Fibroblast of skin of scalp (primary cell): ENCODE results near the gene USP48.

Experiments
- DNase-seq: peaks from one replicate; pipeline ENCODE4 v3.0.0-alpha.2; 2013

The USP48 gene

GRCh38 chr1:21668232-21668950 lies 114.6 kb downstream of the USP48 start:
- DNase-seq: no peak

DNA sequence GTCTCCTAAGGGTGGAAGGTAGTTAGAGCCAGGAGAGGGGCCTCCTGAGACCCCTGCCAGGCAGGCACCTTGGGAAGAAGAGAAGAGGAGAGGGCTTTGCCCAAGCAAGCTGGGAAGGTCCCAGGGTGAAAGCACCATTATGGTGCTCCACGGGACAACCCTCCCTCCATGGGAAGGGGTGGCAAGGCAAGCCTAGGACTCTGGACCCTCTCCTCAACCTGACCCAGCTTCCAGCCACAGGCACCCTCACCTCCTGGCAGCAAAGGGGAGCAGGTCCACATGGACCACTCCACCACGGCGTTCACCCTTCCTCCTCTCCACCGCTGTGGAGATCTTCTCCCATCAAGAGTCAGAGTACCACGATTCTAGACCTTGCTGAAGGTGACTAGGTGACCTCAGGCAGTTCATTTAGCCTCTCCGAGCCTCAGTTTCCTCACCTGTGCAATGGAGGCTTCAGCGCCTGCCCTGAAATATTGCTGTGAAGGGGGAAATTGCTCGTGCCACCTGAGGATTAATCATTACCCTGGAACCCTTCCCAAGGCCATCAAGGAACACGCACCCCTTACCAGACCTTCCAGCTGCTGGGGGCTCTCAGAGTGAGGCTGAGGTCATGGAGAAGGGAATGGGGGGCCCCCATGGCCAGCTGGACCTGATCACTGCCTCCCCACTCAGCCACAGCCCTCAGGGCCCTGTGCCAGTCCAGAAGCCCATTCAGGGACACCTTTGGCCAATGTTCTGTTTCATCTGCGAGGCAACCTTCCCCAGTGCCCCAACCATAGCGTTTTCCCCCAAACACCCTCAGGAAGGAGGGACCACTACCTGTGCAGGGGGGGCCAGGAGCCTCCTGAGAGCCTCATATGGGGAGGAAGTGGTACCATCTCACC lies 115.4 kb downstream of the USP48 start:
- no peak for DNase-seq

DNA sequence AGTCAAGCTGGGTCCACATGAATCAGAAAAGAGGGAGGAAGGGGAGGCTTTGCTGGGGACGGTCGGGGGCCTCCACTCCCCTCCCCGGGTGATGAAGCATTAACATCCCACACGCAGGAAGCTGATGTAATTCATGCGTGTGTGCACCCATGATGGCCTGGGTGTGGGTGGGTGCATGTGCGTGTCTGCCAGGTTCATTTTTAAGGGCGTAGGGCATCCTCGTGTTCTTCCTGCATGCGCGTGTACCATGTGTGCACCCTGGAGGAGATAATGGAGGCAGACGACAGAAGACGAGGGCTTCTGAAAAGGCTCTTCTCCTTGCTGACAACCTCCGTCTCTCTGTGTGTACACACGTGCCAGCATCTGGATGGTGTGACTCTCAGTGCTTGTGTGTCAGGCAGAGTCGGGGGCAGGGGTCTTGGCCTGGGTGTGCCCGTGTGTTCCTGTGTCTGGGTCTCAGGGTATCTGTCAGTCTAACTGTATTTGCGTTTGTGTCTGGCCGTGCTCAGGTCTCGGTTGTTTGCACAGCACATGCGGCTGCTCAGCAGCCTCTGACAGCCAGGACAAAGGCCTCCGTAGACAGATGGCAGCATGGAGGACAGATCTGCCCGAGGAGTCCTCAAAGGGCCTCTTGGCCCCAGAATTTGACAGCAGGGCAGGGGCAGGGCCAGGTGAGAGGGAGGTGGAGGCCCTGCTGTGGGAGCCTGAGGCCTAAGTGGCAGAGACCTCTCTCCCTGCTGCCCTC lies 116.2 kb downstream of the USP48 start:
- no peak for DNase-seq

DNA sequence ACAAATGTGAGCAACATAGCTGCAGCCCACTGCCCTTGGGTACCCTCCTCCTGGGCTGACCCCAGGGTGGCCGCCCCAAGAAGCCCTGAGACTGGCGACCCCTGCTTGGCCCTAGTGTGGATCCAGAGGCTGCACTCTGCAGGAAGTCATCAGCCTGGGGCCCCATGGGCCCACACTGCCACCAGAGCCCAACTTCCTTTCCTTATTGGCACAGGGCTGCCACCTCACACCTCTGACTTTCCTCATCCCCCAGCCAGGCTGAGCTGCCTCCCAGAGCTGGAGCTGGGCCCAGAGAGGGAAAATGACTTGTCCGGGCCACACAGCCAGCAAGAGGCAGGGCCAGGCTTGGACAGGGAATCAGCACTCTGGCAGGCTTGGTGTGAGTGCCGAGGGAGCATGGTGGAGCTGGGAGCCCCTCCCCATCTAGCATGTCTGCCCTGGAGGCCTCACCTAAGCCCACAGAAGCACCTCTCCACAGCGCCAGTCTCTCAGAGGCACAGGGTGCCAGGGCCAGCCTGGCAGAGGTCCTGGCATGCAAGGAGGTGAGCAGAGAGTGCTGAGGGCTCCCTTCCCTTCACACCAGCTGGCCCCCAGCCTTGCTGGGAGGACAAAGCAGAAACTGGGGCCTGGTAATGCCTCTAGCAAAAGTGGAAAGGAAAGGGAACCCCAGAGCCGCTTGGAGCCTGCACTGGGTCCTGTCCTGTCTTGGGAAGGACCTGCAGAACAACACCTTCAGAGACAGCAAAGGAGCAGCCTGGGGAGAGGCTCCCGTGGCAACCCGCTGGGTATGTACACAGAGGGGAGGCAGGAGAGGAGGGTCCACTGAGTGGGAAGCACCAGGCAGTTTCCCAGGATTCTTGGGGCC lies 117.0 kb downstream of the USP48 start:
- DNase-seq: peak; percentile 19

GRCh38 chr1:21664806-21665588 lies 118.0 kb downstream of the USP48 start:
- DNase-seq: no peak

DNA sequence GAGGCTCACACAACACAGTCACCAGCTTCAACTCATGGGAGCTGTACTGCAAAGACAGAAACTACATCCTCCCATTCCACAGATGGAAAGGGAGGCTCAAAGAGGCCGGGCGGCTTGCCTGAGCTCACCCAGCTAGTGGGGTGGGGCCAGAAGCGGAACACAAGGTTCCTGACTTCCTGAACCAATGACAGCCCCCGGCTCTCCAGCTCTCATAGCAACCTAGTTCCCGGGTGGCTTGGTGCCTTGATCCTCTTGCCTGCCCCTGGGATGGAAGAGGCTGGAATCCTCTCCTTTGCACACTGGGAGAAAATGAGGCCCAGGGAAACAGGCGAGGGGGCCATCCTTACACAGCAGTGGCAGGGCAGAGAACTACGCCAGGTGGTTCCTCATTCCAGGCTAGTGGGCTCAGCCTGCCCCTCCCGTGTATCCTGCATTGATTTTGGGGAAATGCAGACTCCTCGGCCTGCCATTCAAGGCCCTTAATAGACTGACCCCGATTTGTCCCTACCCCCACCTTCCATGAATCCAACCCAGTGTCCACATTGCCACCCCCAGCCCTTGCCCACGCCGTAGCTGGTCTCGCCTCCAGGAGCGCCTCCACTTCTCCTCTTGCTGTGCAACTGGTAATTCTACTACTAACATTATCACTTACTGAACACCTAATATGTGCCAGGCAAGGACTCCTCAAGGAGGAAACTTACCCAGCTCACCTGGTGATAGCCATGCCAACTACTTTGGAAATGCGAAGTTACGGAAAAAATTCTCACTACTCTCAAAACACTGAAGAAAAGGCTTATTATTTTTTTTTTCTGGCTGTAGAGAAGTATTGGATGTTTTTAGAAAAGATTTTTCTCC lies 118.8 kb downstream of the USP48 start:
- no peak for DNase-seq

- no peak for DNase-seq
Measured at GRCh38 chr1:21663248-21663950, 119.5 kb downstream of the USP48 start.

DNA sequence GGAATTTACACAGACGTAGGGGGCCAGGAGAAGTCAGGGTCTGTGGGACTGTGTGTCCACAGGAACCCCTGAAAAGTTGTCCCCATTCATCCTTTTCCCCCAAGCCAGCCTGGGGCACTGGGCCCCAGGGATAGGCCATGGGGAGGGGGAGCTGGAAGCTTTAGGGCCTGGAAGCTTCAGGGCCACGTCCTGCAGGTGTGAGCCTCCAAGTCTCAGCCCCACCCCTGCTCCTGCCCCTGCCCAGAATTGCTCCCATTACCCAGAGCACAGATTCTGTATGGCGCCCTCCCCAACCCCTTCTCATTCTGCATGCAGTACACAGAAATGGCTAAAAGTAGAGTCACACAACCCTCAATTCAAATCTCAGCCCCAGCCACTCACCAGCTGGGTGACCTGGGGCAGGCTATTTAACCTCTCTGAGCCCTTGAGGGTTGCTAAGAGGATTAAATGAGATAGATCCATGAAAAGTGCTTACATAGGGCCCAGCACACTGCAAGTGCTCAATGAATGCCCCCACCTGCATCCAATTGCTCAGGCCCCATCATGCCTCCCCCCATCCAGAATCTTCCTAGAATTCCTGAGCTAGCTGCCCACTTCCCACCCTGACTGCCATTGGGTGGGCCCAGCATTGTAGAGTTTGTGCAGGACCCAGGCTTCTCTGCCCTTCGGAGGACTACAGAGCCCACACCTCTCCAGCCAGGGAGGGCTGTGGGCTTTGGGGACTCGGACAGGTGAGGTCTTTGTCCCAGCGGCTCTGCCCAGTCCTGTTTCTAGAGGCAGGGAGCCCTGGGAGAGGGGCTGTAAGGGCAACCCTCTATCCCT lies 120.3 kb downstream of the USP48 start:
- DNase-seq: no peak

DNA sequence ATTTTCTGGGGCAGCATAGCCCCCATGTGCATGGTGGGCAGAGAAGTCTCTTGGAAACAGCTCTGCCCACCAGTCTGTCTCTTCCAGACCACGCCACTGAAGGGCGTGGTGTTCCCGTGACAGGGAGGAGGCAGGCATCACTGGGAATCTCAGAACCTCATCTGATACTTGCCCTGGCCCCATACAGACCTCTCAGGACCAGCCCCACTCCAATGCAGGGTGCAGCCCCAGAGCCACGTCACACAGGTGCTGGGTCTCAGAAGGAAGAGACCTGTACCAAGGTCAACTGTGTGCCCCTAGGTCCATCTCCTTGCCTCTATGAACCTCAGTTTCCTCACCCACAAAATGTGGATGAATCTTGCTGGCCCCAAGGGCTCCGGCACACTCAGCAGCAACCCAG lies 121.1 kb downstream of the USP48 start:
- DNase-seq: no peak

DNA sequence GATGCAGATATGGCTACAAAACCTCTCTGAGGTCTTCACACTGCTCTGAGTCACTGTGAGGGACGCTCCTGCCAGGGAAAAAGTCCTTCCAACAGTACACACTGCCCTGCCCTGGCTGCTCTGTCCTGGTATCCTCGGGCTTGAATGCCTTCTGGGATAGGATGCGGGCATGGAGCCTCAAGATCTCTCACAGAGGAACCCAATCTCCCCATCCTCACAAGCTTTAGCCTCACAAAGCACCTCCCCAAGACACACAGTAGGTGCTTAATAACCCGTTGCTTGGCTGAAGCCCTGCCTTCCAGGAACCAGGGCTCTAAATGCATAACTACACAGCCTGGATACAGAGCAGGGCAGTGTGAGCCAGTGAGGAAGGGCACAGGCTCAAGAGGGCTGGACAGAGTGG lies 123.0 kb downstream of the USP48 start:
- no peak for DNase-seq

GRCh38 chr1:21659099-21659923 lies 123.6 kb downstream of the USP48 start:
- peak; percentile 63 for DNase-seq

DNA sequence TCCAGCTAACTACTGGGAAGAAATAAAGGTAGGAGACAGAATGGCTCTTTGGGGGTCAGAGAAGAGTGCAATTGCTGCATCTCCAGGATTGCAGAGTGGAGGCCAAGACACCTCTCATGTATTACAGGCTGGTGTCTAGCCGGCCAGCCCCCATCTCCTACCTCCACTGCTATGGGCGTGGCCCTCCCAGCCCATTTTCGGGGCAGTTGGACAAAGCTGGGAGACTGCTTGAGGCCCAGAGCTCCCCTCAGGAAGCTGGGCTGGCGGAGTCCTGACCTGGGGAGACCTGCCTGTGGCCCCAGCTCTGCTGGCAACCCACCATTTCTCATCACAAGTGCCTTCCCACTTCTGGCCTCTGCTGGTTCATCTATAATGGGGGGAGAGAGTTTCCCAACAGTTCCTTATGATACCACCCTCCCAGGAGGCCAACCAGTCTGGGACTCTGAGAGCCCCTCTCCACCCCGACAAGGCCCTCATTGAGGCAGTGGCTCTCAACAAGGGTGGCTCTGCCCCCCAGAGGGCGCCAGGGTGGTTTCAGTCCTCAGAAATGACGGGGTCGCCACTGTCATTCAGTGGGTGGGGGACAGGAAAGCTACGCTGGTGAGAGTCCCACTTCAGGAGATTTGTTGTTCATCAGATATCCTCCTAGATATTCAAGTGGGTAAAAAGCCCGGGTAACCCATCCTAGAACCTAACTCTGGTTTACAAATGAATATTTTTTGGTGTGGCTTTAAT lies 125.3 kb downstream of the USP48 start:
- no peak for DNase-seq

DNA sequence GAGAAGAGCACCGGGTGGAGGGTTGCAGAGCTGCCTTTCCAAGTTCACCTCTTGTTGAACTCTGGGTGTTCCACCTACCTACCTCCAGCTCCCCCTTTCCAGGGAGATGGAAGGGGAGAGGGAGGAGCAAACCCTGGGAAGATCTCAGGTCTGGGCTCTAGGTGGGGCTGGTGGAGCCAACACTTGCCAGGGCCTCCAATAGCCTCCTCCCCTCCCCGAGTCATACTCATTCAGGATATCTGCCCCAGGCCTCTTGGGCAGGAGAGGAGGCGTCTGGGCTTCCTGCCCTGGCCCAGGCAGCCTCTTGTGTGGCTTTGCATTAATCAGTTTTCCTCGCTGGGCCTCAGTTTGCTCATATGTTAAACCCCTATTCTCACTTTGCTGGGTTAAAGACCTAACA lies 127.2 kb downstream of the USP48 start:
- no peak for DNase-seq

- no peak for DNase-seq
Measured at GRCh38 chr1:21655259-21655658, 127.7 kb downstream of the USP48 start.

DNA sequence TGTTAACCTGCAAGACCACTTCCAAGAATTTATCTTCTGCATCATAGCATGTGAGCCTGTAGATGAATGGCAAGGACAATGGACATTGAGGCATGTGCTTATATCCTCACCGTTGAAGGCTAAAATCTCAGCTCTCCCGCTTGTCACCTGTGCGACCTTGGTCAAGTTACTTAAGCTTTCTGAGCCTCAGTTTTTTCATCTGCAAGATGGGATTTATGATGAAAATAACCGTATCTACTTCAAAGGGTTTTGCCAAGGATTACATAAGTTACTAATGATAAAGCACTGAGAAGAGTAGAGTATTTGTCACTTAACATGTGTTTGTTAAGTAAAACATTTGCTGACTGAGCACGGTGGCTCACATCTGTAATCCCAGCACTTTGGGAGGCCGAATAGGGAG lies 128.7 kb downstream of the USP48 start:
- no peak for DNase-seq

- no peak for DNase-seq
Measured at GRCh38 chr1:21653744-21654100, 129.2 kb downstream of the USP48 start.
